Endothelial cell of umbilical vein (primary cell): ENCODE measurements around the gene PLEKHA5. TPM values are rescaled to one million over a fixed set of nuclear protein-coding genes. Genes with fewer than 3 reads are reported as not detected.

ENCODE experiments used
- BruUV-seq: library from RNA; stranded (reverse); fragments of 400-500 nt; replicated peaks from 2 replicates; lab custom pipeline; 2021; lab: Mats Ljungman, UMichigan
- CTCF ChIA-PET: fragments of 300-600, 350-600 bp; sonication (Branson Sonifier 250); formaldehyde crosslinking; loops from one replicate; lab custom pipeline; 2021; ENCODE audit warnings: antibody characterized with exemption, inconsistent platforms; lab: Charles Lee
- POLR2A ChIA-PET: fragments of 300-600, 350-600 bp; sonication (Branson Sonifier 250); formaldehyde crosslinking; loops from one replicate; lab custom pipeline; 2021; ENCODE audit warnings: antibody characterized with exemption, inconsistent platforms; lab: Charles Lee
- DNase-seq: peaks from one replicate; pipeline ENCODE4 v3.0.0-alpha.2; 2011; ENCODE audit warnings: low read depth, low spot score
- FAIRE-seq: peaks from 2 replicates; lab custom pipeline; 2011; peaks lifted over from hg19 to GRCh38; lab: Jason Lieb, UNC
- H2AFZ ChIP-seq: 2 replicates; pipeline ENCODE4 v1.6.0; 2012; ENCODE audit warnings: low read depth, low read length, control low read depth, inconsistent platforms
- H3K27ac ChIP-seq: 2 replicates; pipeline ENCODE4 v1.5.1; 2011; ENCODE audit warnings: low read depth, mild to moderate bottlenecking, control low read depth, low read length, moderate library complexity; ENCODE audit not compliant: insufficient read depth
- H3K27me3 ChIP-seq, 2 experiments: 2 replicates each; pipeline versions ENCODE4 v1.6.0 to v1.6.1; 2011; ENCODE audit warnings: low read length in 2 of 2, mixed read lengths in 1 of 2; ENCODE audit not compliant: control insufficient read depth in 2 of 2, insufficient read depth in 2 of 2
- H3K36me3 ChIP-seq, 2 experiments: 2 replicates in 1 of 2; 3 replicates in 1 of 2; pipeline ENCODE4 v1.5.1; 2011; ENCODE audit warnings: low read length in 2 of 2, mild to moderate bottlenecking in 1 of 2, moderate library complexity in 1 of 2; ENCODE audit not compliant: control insufficient read depth in 2 of 2, insufficient read depth in 2 of 2; ENCODE audit errors: extremely low read depth in 1 of 2
- H3K4me1 ChIP-seq: 3 replicates; pipeline ENCODE4 v1.5.1; 2011; ENCODE audit warnings: mild to moderate bottlenecking, low read length; ENCODE audit not compliant: control insufficient read depth, insufficient read depth; ENCODE audit errors: extremely low read depth
- H3K4me2 ChIP-seq: 2 replicates; pipeline ENCODE4 v1.6.1; 2011; ENCODE audit warnings: low read length, control low read depth, mixed read lengths; ENCODE audit not compliant: insufficient read depth
- H3K4me3 ChIP-seq, 3 experiments: fragments of 200-600 bp in 1 of 3; sonication (generic), shearing (Covaris generic) in 1 of 3; replicated peaks in 1 of 3; 2 replicates each; pipeline ENCODE4 v1.5.1; 2011 to 2016; ENCODE audit warnings: control low read depth in 3 of 3, low read length in 3 of 3, mild to moderate bottlenecking in 2 of 3, inconsistent platforms in 1 of 3, low read depth in 1 of 3, moderate library complexity in 1 of 3; ENCODE audit not compliant: insufficient read depth in 1 of 3
- H3K79me2 ChIP-seq: 2 replicates; pipeline ENCODE4 v1.6.0; 2012; ENCODE audit warnings: low read length, inconsistent platforms; ENCODE audit not compliant: control insufficient read depth, insufficient read depth
- H3K9ac ChIP-seq: replicated peaks from 2 replicates; pipeline ENCODE3; 2011; ENCODE audit warnings: low read length, control low read depth; ENCODE audit not compliant: insufficient read depth; ENCODE audit errors: extremely low read depth
- H3K9me1 ChIP-seq: replicated peaks from 3 replicates; pipeline ENCODE4 v1.6.0; 2011; ENCODE audit warnings: mild to moderate bottlenecking, low read length; ENCODE audit not compliant: control insufficient read depth, insufficient read depth; ENCODE audit errors: extremely low read depth
- H3K9me3 ChIP-seq: replicated peaks from 2 replicates; pipeline ENCODE4 v1.5.1; 2012; ENCODE audit warnings: low read length, inconsistent platforms; ENCODE audit not compliant: control insufficient read depth, insufficient read depth
- H4K20me1 ChIP-seq: replicated peaks from 2 replicates; pipeline ENCODE3; 2011; ENCODE audit warnings: mild to moderate bottlenecking, low read length; ENCODE audit not compliant: control insufficient read depth, insufficient read depth; ENCODE audit errors: extremely low read depth
- EZH2 ChIP-seq: IDR thresholded peaks from 2 replicates; pipeline ENCODE4 v1.6.1; 2012; ENCODE audit warnings: borderline replicate concordance, low read depth, mild to moderate bottlenecking, moderate library complexity, low read length, inconsistent platforms; ENCODE audit not compliant: severe bottlenecking
- FOS ChIP-seq: IDR thresholded peaks from 2 replicates; pipeline ENCODE4 v1.6.1; 2011; ENCODE audit warnings: mild to moderate bottlenecking, low read length, moderate library complexity, borderline replicate concordance; ENCODE audit not compliant: insufficient read depth
- GATA2 ChIP-seq: IDR thresholded peaks from 2 replicates; pipeline ENCODE4 v1.7.0; 2011; ENCODE audit warnings: low read depth, mild to moderate bottlenecking, moderate library complexity, mixed read lengths, low read length; ENCODE audit not compliant: insufficient read length, insufficient read depth
- JUN ChIP-seq: IDR thresholded peaks from 2 replicates; pipeline ENCODE4 v1.6.1; 2011; ENCODE audit warnings: borderline replicate concordance, low read depth; ENCODE audit not compliant: insufficient read length, insufficient read depth
- MYC ChIP-seq: IDR thresholded peaks from one replicate; pipeline ENCODE4 v1.6.1; 2011; ENCODE audit warnings: mild to moderate bottlenecking, low read depth, low read length
- POLR2A ChIP-seq: IDR thresholded peaks from 2 replicates; pipeline ENCODE4 v1.6.1; 2012; ENCODE audit warnings: low read depth, mild to moderate bottlenecking, control low read depth, low read length
- POLR2AphosphoS5 ChIP-seq: IDR thresholded peaks from 2 replicates; pipeline ENCODE4 v1.6.1; 2012; ENCODE audit warnings: low read depth, mild to moderate bottlenecking, control low read depth, low read length, moderate library complexity; ENCODE audit not compliant: insufficient read depth
- dilution Hi-C: fragments of 300-500 bp; cut with MboI; formaldehyde crosslinking; loops from one replicate; pipeline ENCODE4 v1.15.0; 2019; ENCODE audit warnings: low sequenced_read_pairs; ENCODE audit not compliant: extremely low pct_ligation_motif_present
- intact Hi-C: fragments of 100-400 bp; cut with micrococcal nuclease; formaldehyde crosslinking; loops from one replicate; pipeline ENCODE4 v1.10.0; 2022
- polyA plus RNA-seq, 4 experiments: library from polyadenylated mRNA; depleted of rRNA in 3 of 4; stranded (reverse) in 3 of 4; unstranded in 1 of 4; fragments of >200 nt; gene quantifications; 2 replicates each; pipeline versions ENCODE4 v1.2.1 to v1.2.3, GENCODE V29; 2011 to 2012; ENCODE audit warnings: missing spikeins in 1 of 4
- total RNA-seq: library from RNA; stranded (reverse); gene quantifications from 2 replicates; pipeline ENCODE4 v1.2.3, GENCODE V29; 2021
- TF ChIP-seq, protein P1 (sequence below): IDR thresholded peaks from 2 replicates; pipeline ENCODE4 v1.6.1; 2011; ENCODE audit not compliant: insufficient read depth, insufficient read length
- TF ChIP-seq, protein P2 (sequence below), 2 donors: IDR thresholded peaks; 1 replicate in 1 of 2; 2 replicates in 1 of 2; pipeline ENCODE4 v1.5.1; 2011; ENCODE audit warnings: low read length in 2 of 2, mild to moderate bottlenecking in 2 of 2, moderate library complexity in 2 of 2, control low read depth in 1 of 2, inconsistent platforms in 1 of 2, low read depth in 1 of 2; ENCODE audit not compliant: insufficient read depth in 1 of 2; ENCODE audit errors: extremely low read depth in 1 of 2

The PLEKHA5 gene
- total and polyA plus RNA-seq, 2 donors (not counting 3 experiments of a cell fraction or from before 2014, with no cell fraction given), result 2.5 to 12.7 TPM

DNA sequence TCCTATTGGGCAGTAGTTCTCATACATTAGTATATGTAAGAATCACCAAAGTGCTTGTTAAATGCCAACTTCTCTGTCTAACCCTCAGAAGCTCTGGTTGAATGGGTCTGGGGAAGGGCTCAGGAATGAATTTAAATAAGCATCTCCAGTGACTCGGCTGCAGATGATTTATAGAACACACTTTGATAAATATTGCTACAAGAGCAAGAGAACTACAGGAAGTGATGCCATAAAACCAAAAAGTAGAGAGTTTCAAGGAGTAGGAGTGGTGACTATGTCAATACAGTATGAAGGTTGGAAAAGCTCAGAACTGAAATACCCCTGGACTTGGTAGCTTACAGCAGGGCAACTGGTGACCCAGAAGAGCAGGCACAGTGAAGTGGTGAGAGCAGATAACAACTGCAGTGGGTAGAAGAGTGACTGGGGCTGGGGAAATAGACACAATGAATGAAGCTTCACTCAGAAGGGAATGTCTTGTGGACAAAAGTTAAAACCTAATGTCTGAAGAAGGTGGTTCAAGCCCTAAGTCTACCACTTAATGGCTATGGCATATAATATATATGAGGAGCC lies 8.0 kb upstream of the PLEKHA5 start:
- no peak overlapping the region for H3K9ac ChIP-seq
- no peaks in the 10 kb centered on the region for H3K9me1 ChIP-seq
- ChIA-PET CTCF (no interaction called here), POLR2A (no interaction called here)
- FAIRE-seq (no peak), DNase-seq (no peak)
- TF ChIP-seq POLR2A, result no peak
- no peak for TF ChIP-seq JUN
- no peak for TF ChIP-seq POLR2AphosphoS5
- TF ChIP-seq GATA2, result no peak
- TF ChIP-seq, protein P1, sequence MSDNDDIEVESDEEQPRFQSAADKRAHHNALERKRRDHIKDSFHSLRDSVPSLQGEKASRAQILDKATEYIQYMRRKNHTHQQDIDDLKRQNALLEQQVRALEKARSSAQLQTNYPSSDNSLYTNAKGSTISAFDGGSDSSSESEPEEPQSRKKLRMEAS, result no peak
- no peak for TF ChIP-seq MYC
- TF ChIP-seq, protein P2, sequence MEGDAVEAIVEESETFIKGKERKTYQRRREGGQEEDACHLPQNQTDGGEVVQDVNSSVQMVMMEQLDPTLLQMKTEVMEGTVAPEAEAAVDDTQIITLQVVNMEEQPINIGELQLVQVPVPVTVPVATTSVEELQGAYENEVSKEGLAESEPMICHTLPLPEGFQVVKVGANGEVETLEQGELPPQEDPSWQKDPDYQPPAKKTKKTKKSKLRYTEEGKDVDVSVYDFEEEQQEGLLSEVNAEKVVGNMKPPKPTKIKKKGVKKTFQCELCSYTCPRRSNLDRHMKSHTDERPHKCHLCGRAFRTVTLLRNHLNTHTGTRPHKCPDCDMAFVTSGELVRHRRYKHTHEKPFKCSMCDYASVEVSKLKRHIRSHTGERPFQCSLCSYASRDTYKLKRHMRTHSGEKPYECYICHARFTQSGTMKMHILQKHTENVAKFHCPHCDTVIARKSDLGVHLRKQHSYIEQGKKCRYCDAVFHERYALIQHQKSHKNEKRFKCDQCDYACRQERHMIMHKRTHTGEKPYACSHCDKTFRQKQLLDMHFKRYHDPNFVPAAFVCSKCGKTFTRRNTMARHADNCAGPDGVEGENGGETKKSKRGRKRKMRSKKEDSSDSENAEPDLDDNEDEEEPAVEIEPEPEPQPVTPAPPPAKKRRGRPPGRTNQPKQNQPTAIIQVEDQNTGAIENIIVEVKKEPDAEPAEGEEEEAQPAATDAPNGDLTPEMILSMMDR (IDR thresholded peaks at IDR 0.05; ENCODE audit: extremely low read depth in 1 of 2, insufficient read depth in 1 of 2, low read depth in 1 of 2, low read length in 2 of 2), result no peak
- no peak for TF ChIP-seq FOS
- no peak for TF ChIP-seq EZH2
- no peak overlapping the region for H3K27ac ChIP-seq
- no peak overlapping the region for H3K4me2 ChIP-seq
- BruUV-seq, result no TSS peak
- no peaks in the 10 kb centered on the region for H3K27me3 ChIP-seq
- H2AFZ ChIP-seq, result no peak overlapping the region
- H3K36me3 ChIP-seq, result no peaks in the 10 kb centered on the region
- intact Hi-C loops (no loop called here), dilution Hi-C loops (no loop called here)
- H3K9me3 ChIP-seq, result no peaks in the 10 kb centered on the region
- H3K79me2 ChIP-seq, result no peaks in the 10 kb centered on the region
- no peaks in the 10 kb centered on the region for H4K20me1 ChIP-seq
- no peak overlapping the region for H3K4me3 ChIP-seq
- peaks cover 3% of the 10 kb centered on the region for H3K4me1 ChIP-seq
